Effector memory CD8-positive, alpha-beta T cell (primary cell): ENCODE results near the gene ZNF831.

ENCODE experiments used
- ATAC-seq: fragments of 150-1000 bp; cut with Tn5 transposase; replicated peaks from 2 replicates; pipeline ENCODE4 v1.10.0; 2021; ENCODE audit warnings: mild to moderate bottlenecking, moderate library complexity
- DNase-seq, 3 experiments: peaks; one replicate each; pipeline ENCODE4 v3.0.0; 2021
- H3K27ac Mint-ChIP-seq, 2 donors: one replicate each; pipeline ENCODE4 v1.8.0; 2022; ENCODE audit warnings: mild to moderate bottlenecking in 2 of 2, mixed read lengths in 2 of 2, moderate library complexity in 2 of 2
- H3K27me3 Mint-ChIP-seq, 2 donors: one replicate each; pipeline ENCODE4 v1.8.0; 2022; ENCODE audit warnings: mixed read lengths in 2 of 2
- H3K36me3 Mint-ChIP-seq: one replicate; pipeline ENCODE4 v1.8.0; 2022; ENCODE audit warnings: mild to moderate bottlenecking, moderate library complexity, mixed read lengths; ENCODE audit not compliant: insufficient read depth
- H3K4me1 Mint-ChIP-seq, 2 donors: one replicate each; pipeline ENCODE4 v1.8.0; 2022; ENCODE audit warnings: low read depth in 2 of 2, mixed read lengths in 2 of 2
- H3K4me3 Mint-ChIP-seq, 2 donors: one replicate each; pipeline ENCODE4 v1.8.0; 2022; ENCODE audit warnings: mild to moderate bottlenecking in 2 of 2, mixed read lengths in 2 of 2, moderate library complexity in 2 of 2
- H3K9me3 Mint-ChIP-seq, 2 donors: one replicate each; pipeline ENCODE4 v1.8.0; 2022; ENCODE audit warnings: mixed read lengths in 2 of 2

The ZNF831 gene

DNA sequence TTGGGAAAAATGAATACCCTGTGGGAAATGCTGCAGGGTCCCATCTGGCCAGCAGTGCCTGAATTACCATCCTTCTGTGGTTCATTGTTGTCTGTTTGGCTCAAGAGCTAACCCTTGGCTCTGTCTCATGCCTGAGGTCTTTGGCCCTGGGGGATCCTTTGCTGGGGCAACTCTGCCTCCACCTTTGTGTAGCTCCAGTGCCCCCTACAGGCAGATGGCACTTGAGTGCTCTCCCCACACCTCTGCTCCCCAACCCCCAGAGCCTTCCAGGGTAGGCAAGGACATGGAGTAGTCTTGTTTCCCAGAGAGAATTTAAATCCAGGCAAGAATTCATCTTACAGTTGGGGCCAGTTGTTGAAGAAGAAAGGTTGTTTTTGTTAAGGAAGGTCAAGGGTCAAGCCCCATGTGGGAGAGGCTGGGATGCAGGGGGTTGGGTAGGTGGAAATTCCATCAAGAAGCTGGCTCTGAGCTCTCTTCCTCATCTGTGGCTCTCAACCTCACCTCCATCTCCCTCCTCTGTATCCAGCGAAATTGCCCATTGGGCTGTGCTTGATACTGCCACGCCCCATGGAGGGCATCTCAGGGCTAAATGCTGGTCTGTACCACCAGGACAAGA lies 44.2 kb downstream of the ZNF831 start:
- H3K4me1 Mint-ChIP-seq, result peaks cover 17 to 30% of the 10 kb centered on the region in 2 donors
- ATAC-seq (peak; percentile 100), DNase-seq (peak; percentile 81 to 86 (median 81))
- no peaks in the 10 kb centered on the region for H3K9me3 Mint-ChIP-seq
- H3K27me3 Mint-ChIP-seq, result no peaks in the 10 kb centered on the region
- peak overlapping the region in 1 of 2 donors; percentile 30 for H3K4me3 Mint-ChIP-seq
- peak overlapping the region; percentile 68 to 87 for H3K27ac Mint-ChIP-seq
- H3K36me3 Mint-ChIP-seq, result peaks cover 59% of the 10 kb centered on the region

DNA sequence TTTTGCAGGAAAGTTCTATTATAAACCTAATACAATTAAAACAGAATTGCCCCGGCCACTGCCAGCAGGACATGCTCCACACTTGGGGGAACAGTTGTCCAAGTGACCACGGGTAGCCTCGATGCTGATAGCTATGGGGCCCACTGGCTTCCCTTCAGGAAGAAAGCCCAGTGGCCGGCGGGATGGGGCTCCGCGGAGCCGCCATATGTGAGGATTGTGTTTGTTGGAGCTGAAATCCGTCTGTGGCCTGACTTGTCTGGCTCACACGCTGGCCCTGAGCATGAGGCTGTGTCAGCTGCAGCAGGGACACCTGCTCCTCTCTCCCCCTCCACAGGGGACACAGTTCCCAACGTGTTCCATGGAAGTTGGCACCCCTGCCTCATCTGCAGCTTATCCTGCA lies 46.6 kb downstream of the ZNF831 start:
- Mint-ChIP-seq H3K27ac (peak overlapping the region in 1 of 2 donors; percentile 46), H3K36me3 (peaks cover 49% of the 10 kb centered on the region), H3K4me3 (no peak overlapping the region), H3K4me1 (peaks cover 16 to 24% of the 10 kb centered on the region in 2 donors), H3K27me3 (no peaks in the 10 kb centered on the region), H3K9me3 (no peaks in the 10 kb centered on the region)
- ATAC-seq (no peak), DNase-seq (no peak)

DNA sequence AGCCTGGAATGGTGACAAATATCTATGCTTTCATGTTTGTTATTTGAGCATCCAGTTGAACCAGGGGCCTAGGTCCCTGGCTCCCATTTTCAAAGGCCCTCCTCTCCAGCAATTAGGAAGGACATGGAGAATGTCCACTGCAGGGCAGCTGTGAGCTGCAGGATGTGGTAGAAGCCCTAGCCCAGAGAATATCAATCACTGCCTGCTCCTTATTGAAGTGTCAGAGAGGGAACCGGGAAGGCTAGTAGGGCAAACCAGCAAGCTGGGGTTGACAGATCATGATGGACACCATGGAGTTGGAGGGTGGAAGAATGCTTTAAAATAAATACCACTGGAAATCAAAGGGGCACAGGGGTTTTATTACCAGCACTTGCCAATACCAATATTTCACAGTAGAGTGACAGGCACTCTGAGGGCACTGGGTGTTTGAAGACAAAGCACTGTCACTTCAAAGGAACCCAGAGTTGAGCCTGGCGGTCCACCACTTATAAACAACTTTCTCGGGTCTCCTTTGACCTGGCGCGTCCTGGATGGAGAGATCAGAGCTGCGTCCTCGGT lies 47.7 kb downstream of the ZNF831 start:
- Mint-ChIP-seq H3K9me3 (no peaks in the 10 kb centered on the region), H3K4me1 (peaks cover 16 to 21% of the 10 kb centered on the region in 2 donors), H3K4me3 (no peak overlapping the region), H3K27ac (peak overlapping the region; percentile 46), H3K36me3 (peaks cover 54% of the 10 kb centered on the region), H3K27me3 (no peaks in the 10 kb centered on the region)
- DNase-seq (no peak), ATAC-seq (no peak)

DNA sequence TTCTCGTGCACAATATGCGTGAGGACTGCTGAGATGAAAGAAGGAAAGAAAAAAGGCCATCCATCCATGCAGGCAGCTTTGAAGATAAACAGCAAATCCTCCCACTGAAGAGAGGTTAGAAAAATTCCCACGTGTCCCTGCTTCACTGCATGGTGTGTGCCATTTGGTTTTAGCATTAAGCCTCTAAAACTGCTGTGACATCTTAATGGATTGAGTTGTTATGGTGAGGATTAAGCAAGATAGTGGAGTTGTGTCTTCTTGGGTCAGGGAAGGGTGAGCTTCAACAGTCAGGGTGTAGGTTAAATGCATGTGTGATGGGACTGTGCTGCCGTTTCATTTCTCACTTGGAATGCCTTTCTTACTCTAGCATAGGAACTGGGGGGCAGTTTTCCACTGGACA lies 50.5 kb downstream of the ZNF831 start:
- Mint-ChIP-seq H3K9me3 (no peaks in the 10 kb centered on the region), H3K36me3 (peaks cover 51% of the 10 kb centered on the region), H3K4me3 (no peak overlapping the region), H3K27ac (peak overlapping the region; percentile 5 to 17), H3K4me1 (peaks cover 7 to 8% of the 10 kb centered on the region in 2 donors), H3K27me3 (no peaks in the 10 kb centered on the region)
- DNase-seq, result no peak
- no peak for ATAC-seq

DNA sequence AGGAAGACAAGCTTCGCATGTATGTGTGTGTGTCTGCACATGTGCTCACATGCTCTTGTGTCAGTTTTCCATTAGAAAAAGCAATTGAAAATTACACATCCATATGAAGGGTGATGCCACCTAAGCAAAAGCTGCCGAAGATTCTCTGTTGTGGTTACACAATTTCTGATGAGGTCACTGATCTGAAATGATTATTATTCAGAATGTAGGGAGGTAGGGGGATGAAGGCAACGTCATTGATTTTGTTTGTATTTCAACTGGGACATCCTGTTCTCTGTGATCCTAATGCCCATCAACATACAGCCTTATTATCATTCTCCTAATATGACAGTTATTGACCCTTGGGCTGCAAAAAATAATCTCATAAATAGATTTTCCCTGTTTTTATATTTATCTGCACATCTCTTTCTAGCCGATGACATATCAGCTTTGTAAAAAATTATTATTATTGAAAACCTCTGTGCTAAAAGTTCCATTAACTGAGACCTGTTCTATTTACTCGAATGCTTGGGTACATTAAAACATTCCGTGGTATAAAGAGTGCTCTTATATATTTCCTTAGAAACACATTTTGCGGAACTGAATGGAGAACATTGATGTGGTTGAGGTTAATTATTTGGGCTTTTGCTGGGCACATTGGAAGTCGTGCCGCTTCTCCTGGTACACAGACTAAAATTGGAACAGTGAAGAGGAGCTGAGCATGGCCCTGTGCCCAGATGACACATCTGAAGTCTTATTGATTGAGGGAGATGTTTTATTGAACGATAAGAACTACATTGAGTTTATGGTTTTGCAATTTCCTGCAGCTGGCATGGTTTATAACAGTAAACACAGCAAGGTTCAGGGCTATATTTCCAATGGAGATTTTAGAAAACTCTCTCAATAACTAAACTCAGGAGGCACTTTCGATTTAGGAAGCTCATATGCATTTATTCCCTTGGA lies 51.3 kb downstream of the ZNF831 start:
- Mint-ChIP-seq H3K27me3 (no peaks in the 10 kb centered on the region), H3K4me3 (no peak overlapping the region), H3K27ac (peak overlapping the region; percentile 5 to 17), H3K4me1 (peaks cover 5 to 10% of the 10 kb centered on the region in 2 donors), H3K9me3 (no peaks in the 10 kb centered on the region), H3K36me3 (peaks cover 43% of the 10 kb centered on the region)
- ATAC-seq (no peak), DNase-seq (no peak)

DNA sequence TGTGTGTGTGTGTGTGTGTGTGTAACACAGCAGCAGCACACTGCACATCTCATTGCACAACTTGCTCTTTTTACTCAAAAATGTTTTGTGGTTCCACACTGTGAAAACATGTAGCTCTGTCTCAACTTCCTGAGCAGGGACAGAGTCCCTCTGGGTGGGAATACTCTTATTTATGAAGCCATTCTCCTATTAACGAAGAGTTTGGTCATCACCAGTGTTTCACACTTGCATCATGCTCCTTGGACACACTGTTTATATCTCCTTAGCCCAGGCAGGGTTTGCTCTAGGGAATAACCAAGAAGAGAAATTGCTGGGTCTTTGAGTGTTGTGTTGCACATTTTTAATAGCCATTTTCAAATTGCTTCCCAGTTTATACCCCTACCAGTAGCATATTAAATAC lies 53.6 kb downstream of the ZNF831 start:
- Mint-ChIP-seq H3K27me3 (no peaks in the 10 kb centered on the region), H3K4me3 (no peak overlapping the region), H3K4me1 (peaks cover 5 to 17% of the 10 kb centered on the region in 2 donors), H3K9me3 (no peaks in the 10 kb centered on the region), H3K27ac (peak overlapping the region; percentile 83), H3K36me3 (peaks cover 31% of the 10 kb centered on the region)
- DNase-seq (no peak), ATAC-seq (no peak)

DNA sequence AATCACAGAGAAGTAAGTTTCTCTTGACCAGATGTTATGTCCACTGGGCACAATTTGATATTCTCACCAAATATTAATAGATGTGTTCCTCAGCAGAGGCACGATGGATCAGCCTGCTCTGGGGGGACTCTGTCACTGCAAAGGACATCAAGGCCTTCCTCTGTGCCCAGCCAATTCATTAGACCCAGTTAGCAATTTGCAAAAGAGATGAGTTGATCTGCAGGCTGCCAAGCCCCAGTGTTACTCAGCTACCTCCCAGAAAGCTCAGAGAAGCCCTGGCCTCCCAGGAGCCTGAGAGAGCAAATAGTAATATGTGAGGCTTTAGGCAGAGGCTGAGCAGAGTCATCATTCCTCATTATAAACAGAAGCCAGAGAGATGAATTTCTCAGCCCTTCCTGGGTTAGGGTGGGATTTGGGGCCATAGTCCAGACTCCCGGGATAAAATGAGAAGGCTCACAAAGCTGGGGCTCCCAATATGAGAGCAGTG lies 54.2 kb downstream of the ZNF831 start:
- H3K9me3 Mint-ChIP-seq, result no peaks in the 10 kb centered on the region
- H3K36me3 Mint-ChIP-seq, result peaks cover 35% of the 10 kb centered on the region
- H3K27ac Mint-ChIP-seq, result peak overlapping the region; percentile 83
- peaks cover 11 to 23% of the 10 kb centered on the region in 2 donors for H3K4me1 Mint-ChIP-seq
- no peak overlapping the region for H3K4me3 Mint-ChIP-seq
- DNase-seq, result no peak
- H3K27me3 Mint-ChIP-seq, result no peaks in the 10 kb centered on the region
- ATAC-seq, result no peak

DNA sequence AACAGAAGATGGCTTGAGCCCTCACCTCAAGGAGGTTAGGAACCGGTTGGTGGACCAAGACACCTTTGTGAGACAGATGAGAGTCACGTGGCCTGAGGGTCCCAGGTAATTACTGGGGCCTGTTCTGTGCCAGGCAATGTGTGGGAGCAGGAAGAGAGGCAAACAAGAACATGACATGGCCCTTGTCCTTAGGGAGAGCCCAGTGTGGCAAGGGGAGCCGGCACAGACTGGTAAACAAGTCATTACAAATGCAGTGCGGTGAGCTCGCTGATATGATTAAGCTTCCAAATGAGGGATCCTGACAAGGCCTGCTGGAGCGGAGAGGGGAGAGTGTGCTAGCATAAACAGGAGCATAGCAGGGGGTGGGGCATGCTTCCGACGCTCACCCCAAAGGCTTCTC lies 55.6 kb downstream of the ZNF831 start:
- DNase-seq, result no peak
- H3K4me3 Mint-ChIP-seq, result no peak overlapping the region
- H3K27me3 Mint-ChIP-seq, result no peaks in the 10 kb centered on the region

DNA sequence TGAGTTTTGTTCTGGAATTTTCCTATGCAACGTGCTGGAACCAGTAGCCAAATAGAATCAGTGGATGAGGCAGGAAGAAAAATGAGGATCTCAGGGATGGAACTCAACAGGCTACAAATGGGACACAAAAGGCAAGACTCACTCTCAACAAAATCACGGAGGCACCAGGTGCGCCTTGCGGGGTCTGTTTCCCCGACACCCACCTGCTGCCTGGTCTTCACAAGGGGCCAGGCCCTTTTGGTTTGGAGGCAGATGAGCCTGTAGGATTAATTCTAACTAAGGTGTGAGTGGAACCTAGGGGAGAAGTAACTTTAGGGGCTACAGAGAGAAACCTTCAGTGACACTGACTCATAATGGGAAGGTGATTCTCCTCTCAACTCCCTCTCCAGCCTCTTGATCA lies 56.5 kb downstream of the ZNF831 start:
- Mint-ChIP-seq H3K4me1 (peaks cover 16 to 22% of the 10 kb centered on the region in 2 donors), H3K36me3 (peaks cover 31% of the 10 kb centered on the region), H3K9me3 (no peaks in the 10 kb centered on the region), H3K27me3 (no peaks in the 10 kb centered on the region), H3K27ac (peak overlapping the region; percentile 83), H3K4me3 (no peak overlapping the region)
- no peak for ATAC-seq
- no peak for DNase-seq

More for the DNA sequence above, 55.6 kb downstream of the ZNF831 start:
- Mint-ChIP-seq H3K9me3 (no peaks in the 10 kb centered on the region), H3K4me1 (peaks cover 13 to 22% of the 10 kb centered on the region in 2 donors), H3K36me3 (peaks cover 38% of the 10 kb centered on the region), H3K27ac (peak overlapping the region; percentile 83)
- ATAC-seq, result no peak

DNA sequence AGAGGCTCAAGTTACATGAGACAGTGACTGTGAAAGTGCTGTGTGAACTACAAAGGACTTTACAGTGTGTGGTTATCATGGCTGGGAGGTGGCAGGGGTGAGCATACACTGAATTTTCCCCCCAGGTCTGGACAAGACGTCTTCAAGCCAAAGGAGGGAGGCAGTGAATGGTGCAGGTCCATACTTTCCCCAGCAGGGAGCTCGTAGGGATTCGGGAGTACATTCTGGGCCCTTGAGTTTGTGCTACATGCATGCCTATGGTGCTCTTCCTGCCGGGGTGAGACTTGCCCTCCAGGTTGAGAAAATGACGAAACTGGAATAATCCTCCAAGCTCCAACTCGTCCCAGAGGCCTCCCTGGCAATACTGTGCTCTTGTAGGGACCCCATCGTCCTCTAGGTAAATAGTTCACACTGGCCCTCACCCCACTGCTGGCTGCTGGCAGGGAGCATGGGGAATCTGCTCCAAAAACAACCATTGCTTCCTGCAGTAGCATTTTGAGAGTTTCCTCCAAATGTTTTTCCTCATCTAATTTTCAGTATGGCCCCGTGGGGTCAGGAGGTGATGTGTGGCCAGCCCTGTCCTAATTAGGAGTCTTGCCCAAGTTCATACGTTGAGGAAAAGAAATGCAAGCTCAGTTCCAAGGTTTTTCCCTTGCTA lies 57.6 kb downstream of the ZNF831 start:
- ATAC-seq, result no peak

DNA sequence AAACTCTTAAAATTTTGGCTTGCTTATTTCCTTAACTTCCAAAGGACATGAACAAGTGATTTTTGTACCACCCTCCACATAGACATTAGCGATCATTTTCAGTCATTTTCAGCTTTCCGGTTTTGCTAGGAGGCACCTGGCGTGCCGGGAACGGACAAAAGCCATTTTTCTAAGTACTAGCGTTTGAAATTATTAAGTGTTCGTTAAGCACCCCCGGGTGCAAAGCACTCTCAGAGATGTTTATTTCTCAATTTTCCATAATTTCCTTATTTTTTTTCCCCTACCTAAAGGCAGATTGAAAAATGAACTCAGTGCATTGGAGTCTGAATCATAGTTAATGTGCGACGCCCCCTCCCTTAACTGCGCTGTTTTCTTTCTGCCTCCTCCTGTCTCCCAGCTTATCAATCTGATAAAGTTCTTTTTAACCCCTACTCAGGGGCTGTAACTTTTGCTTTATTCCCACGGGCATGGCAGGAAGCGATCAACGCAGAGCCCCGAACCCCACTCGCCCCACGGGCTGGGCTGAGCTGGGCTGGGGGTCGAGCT lies 58.2 kb downstream of the ZNF831 start:
- ATAC-seq (no peak), DNase-seq (no peak)
- Mint-ChIP-seq H3K36me3 (peaks cover 28% of the 10 kb centered on the region), H3K27me3 (no peaks in the 10 kb centered on the region), H3K27ac (peak overlapping the region; percentile 65 to 83), H3K9me3 (no peaks in the 10 kb centered on the region), H3K4me1 (peaks cover 11 to 22% of the 10 kb centered on the region in 2 donors), H3K4me3 (peak overlapping the region; percentile 15 to 57)

More for the DNA sequence above, 57.6 kb downstream of the ZNF831 start:
- Mint-ChIP-seq H3K9me3 (no peaks in the 10 kb centered on the region), H3K36me3 (peaks cover 28% of the 10 kb centered on the region), H3K27ac (peak overlapping the region; percentile 65 to 83), H3K4me3 (peak overlapping the region in 1 of 2 donors; percentile 57), H3K4me1 (peaks cover 16 to 23% of the 10 kb centered on the region in 2 donors), H3K27me3 (no peaks in the 10 kb centered on the region)
- no peak for DNase-seq

DNA sequence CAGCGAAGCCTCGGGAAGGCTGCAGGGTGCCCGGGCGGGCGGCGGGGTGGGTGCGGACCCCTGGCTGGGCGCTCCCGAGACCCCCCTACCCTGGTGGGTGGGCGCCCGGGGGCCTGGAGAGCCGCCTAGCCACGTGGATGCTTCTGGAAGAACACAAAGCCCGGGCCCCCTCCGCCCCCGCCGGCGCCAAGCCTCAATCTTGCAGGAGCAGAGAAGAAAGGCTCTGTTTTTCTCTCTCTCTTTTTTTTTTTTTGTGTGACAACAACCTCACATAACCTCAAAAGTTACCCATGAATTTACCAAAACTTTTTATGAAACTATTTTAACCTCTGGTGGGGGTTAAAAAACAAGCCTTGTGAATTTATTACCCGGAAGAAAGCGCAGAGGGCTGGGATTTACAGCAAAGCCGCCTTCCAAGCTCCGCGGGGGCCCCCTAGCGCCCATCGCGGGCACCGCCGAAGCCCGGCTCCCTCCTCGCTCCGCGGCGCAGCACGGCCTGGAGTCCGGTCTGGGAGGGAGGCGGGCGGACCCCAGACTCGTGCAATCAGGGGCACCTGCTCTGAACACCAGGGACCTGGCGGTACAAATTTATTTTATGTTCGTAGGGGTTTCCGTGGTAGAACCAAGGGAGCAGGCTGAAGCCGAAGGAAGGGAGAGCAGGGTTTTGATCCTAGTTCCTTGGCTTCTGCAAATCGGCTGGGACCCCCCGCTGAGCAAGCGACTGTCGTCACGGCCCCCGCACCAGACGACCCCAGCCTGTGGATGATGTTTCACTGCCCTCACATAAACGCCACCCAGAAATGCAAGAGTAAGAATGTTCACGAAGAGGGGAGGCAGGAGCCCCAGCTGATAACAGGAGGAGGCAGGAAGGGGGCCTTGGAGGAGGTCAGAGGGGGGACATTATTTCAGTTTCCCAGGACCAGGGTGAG lies 58.9 kb downstream of the ZNF831 start:
- DNase-seq, result peak; percentile 76 to 80 (median 77)
- Mint-ChIP-seq H3K27me3 (no peaks in the 10 kb centered on the region), H3K27ac (peak overlapping the region in 1 of 2 donors; percentile 35), H3K4me3 (peak overlapping the region; percentile 57 to 75), H3K36me3 (peaks cover 27% of the 10 kb centered on the region), H3K4me1 (peaks cover 11 to 22% of the 10 kb centered on the region in 2 donors), H3K9me3 (no peaks in the 10 kb centered on the region)
- peak; percentile 96 for ATAC-seq
